Coronary artery (tissue), 2 donors: ENCODE data around the gene CHMP4A.

Experiments
- DNase-seq: peaks from one replicate; pipeline ENCODE4 v3.0.0-alpha.2; 2017; ENCODE audit warnings: low spot score
- H3K27ac ChIP-seq, 2 donors: fragments of 200-600 bp; sonication (generic); one replicate each; pipeline ENCODE4 v1.5.1; 2016 to 2019
- H3K4me3 ChIP-seq: fragments of 200-600 bp; sonication (generic); 2 replicates; pipeline ENCODE4 v1.5.1; 2016; ENCODE audit warnings: mild to moderate bottlenecking, moderate library complexity
- CTCF ChIP-seq: fragments of 200-600 bp; sonication (generic); IDR thresholded peaks from one replicate; pipeline ENCODE4 v1.5.1; 2019; ENCODE audit warnings: antibody characterized with exemption

Gene CHMP4A

GRCh38 chr14:24178399-24179178, 34.7 kb downstream of the CHMP4A start:
- DNase-seq: no peak
- Histone ChIP-seq H3K4me3 (no peak overlapping the region), H3K27ac (peak overlapping the region in 1 of 2 donors; percentile 77)
- TF ChIP-seq CTCF: no peak

- Histone ChIP-seq H3K27ac (no peak overlapping the region), H3K4me3 (no peak overlapping the region)
- no peak for TF ChIP-seq CTCF
- no peak for DNase-seq
Observed at GRCh38 chr14:24177891-24178290, 35.4 kb downstream of the CHMP4A start.

GRCh38 chr14:24177041-24177825, 36.1 kb downstream of the CHMP4A start:
- Histone ChIP-seq H3K4me3 (no peak overlapping the region), H3K27ac (no peak overlapping the region)
- no peak for TF ChIP-seq CTCF
- DNase-seq: no peak

- Histone ChIP-seq H3K27ac (no peak overlapping the region), H3K4me3 (no peak overlapping the region)
- DNase-seq: no peak
- TF ChIP-seq CTCF: no peak
Observed at GRCh38 chr14:24176599-24176998, 36.7 kb downstream of the CHMP4A start.

GRCh38 chr14:24172871-24173281, 40.4 kb downstream of the CHMP4A start:
- no peak for DNase-seq
- Histone ChIP-seq H3K4me3 (no peak overlapping the region), H3K27ac (no peak overlapping the region)
- no peak for TF ChIP-seq CTCF

- peak; percentile 64 for DNase-seq
- no peak for TF ChIP-seq CTCF
- peak overlapping the region; percentile 60 for H3K4me3 ChIP-seq
- H3K27ac ChIP-seq: peak overlapping the region in 1 of 2 donors; percentile 27
Observed at GRCh38 chr14:24172261-24172860, 40.9 kb downstream of the CHMP4A start.
